HG02623 (cell line): ENCODE measurements around the gene LCN6.

Experiments
- ATAC-seq: cut with Tn5 transposase; IDR thresholded peaks from one replicate; pipeline ENCODE4 v1.9.1; 2021; ENCODE audit warnings: moderate library complexity; ENCODE audit not compliant: unreplicated experiment

LCN6 gene

DNA sequence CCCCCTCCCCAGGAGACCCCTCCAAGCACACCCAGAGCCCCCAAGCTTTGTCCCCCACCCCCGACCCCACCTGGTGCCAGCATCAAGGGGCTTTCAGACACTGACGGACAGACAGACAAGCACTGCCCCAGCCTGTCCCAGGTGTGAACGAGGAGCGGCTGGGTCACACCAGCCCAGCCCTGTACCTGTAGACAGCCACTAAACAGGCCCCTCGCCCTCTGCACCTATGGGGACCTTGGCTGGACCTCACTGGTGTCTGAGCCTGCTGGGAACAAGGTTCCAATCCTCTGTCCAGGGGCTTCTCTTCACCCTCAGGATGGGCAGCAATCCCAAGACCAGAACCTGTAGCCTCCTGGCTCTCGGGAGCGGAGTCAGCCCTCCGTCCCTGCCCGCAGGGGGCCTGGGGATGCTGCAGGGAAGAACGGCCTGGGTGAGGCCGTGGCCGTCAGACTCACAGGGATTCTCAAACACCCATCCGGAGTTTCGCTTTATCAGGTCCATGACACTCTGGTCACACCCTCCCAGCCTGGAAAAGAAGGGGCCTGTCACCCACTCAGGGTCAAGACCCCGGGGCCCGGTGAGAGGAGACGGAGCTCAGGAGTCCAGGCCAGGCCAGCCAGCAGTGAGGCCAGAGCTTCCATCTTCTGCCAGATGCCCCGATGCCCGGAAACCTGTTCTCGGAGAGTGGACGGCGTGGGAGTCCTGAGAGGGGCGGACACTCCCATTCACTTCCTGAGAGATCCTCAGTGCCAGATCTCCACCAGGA, 2.8 kb downstream of the LCN6 start:
- no peak for ATAC-seq

DNA sequence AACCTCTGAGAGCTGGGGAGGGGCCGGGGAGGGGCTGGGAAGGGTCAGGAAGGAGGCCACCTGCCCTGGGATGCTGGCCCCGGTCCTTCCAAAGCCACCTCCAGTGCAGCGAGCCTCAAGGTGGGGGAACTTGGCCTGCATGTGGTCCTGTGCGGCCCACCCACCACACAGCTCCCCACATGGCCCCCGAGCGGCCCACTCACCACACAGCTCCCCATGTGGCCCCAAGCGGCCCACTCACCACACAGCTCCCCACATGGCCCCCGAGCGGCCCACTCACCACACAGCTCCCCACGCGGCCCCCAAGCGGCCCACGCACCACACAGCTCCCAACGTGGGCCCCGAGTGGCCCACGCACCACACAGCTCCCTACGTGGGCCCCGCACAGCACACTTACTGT, 3.6 kb downstream of the LCN6 start:
- no peak for ATAC-seq

DNA sequence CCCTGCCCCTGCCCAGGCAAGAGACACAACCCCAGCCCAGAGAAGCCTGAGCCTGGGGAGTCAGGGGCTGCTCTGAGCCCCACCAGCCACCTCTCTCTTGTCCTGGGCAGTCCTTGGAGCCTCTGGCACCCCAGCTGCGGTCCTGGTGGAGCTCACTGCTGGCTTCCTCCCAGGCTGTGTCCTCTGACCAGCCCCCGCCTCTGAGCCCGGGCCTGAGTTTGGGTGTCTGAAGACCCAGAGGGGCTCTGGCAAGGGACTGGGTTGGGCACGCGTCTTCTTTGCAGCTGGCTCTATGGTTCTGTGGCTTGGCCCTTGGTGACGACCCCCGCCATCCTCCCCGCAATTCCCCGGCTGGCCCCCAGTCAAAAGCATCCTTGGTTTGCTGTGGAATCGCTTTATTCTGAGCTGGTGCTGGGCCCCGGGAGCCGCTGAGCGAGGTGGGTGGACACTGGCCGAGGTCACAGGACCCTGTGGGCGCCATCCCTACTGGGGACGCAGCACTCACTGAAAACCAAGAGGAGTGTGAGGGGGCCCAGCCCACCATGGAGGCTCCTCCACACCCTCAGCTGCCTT, 4.6 kb downstream of the LCN6 start:
- ATAC-seq = no peak

DNA sequence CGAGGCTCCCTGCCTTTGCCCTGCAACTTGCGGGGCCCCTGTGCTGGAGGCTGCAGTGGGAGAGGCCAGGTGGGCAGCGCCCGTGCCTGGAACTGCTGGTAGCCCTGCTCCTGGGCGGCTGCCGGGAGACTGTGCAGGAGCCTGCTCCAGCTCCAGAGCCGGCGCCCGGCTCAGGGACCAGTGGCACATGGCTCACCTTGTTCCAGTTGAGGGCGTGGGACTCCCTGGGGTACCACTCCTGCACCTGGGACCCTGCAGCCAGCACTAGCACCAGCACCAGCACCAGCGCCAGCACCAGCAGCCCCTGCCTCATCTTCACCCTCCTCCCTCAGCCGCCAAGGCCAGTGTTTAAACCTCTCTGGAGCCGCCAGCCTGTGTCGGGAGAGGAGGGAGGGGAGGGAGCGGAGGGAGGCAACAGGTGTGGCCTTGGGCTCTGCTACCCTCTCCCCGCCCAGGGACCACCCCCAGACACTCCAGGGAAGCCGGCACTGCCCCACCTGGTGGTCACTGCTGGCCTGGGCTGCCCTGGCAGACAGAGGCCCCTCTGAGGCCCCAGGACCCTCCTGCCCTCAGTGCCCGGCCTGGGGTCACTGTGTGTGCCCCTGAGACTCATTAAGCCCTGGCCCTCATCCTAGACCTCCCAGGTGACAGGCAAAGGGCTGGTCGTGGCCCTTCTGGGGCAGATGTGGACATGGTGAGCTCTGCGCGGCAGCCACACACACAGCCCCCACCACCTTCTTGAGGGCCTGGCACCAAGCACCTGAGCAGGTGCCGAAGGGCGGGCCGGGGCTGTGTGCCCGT, 5.5 kb downstream of the LCN6 start, which contains the start of gene LCN10:
Gene LCN10, minus strand, starts transcription at position 350 of the 801 bp plus-strand sequence. Its CDS starts 37 bp downstream, at position 313.
- no peak for ATAC-seq

DNA sequence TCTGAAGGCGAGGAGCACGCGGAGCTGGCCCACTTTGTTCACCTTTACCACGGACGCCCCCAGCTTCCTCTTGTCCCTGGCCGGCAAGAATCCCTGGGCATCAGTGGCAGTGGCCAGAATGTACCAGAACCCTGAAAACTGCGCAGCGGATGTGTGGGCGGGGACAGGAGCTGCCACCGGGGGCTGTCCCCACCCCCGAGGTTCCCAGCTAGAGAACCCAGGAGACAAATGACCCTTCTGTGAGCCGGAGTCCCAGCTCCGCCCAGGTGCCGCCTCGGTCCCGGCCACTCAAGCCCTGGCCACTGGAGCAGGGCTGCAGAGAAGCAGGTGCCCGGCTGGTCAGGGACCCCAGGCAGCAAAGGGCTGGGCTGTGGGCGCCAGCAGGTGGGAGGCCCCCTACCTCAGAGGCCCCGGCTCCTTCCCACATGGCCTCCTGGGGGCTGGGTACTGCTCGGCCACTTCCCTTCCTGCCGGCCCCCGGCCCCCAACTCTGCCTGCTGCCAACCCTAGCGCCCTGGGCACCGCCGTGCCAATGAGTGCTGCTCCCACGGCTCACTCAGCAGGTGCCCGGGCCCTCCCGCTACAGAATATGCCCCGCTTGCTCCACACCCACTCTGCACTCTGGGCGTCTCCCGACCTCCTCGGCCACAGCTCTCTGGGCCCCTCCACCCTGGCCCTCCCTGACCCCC, 6.3 kb downstream of the LCN6 start:
- no peak for ATAC-seq

DNA sequence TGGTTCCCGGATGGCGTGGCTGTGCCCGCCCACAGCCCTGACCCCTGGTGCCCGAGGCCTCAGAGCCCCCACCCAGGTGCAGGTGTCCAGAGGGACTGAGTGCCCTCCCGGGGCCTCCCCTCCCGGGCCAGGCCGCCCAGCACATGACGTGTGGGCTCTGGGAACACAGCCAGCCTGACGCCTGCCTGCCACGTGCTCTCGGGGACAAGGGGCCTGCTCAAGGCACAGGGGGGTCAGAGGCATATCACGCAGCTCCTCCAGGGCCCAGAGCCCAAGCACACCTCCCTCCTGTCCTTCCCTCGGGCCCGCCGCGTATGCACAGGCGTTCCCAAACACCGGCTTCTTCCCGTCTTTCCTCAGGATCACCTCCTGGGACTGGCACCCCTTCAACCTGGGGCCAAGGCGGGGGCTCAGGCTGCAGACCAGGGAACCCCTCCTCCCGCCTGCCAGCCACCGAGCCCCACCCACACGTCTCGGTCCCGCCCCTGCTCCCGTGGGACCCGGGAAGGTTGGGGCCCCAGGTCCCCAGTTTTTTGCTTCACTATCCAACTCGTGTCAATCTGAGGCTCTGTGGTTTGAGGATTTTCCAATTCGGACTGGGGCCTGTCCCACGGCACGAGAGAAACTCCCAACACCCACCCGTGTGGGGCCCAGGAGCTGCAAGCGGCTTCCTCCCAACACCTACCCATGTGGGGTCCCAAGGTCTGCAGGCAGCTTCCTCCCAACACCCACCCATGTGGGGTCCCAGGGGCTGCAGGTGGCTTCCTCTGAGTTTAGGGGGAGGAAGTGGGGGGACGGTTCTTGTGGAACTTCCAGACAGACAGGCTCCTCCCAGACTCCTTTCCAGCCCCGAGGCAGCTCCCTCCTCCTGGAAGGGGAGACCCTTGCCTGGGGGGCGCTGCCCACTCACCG, 7.1 kb downstream of the LCN6 start:
- ATAC-seq = no peak

DNA sequence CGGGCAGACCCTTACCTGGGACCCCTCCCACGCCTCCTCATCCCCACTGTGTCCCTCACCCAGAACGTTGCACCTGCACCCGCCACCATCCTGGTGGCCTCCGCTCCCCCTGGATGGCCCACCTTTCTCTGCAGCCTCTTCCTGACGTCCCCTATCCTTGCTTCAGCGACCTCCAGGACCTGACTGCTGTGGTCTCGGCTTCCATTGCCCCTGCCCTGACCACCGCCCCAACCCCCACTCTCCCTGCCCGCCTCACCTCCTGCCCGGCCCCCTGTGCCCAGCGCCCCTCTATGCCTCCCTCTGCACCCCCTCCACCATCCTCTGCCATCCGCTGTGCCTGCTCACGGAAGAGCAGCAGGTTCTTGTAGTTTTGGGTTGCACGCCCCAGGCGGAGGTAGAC, 7.8 kb downstream of the LCN6 start:
- no peak for ATAC-seq

DNA sequence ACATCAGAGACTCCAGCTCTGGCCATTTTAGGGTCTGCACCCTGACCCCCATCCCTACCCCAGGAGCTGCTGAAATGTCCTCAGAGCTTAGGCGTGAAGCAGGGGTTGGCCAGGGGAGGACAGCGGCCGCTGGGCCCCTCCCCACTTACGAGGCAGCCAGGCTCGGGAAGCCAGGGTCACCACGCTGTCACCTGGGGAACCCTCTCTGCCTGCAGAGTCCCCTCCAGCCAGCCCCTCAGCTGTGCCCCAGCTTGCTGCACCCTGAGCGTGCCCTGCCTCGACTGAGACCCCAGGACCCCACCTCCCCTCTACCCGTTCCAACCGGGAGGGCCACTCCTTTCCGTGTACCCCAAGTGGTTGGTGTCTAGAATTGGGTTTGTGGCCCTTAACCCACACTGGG, 8.3 kb downstream of the LCN6 start:
- no peak for ATAC-seq

DNA sequence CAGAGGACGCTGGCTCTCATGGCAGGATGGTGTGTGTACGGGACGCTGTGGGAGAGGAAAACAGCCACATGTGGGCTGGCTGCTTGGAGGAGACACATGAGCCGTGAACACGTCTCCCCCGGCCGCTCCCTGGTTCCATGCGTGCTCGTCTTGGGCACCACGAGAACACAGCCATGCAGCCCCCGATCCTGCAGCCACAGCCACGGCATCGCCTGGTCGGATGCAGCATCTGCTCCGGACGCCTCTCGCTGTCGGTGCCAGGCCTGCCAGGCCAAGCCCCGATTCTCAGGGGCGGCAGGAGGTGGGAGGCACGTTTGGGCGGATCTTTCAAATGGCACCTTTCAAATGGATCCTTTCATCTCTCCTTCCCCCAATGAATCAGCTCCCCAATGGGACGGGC, 8.8 kb downstream of the LCN6 start:
- no peak for ATAC-seq

DNA sequence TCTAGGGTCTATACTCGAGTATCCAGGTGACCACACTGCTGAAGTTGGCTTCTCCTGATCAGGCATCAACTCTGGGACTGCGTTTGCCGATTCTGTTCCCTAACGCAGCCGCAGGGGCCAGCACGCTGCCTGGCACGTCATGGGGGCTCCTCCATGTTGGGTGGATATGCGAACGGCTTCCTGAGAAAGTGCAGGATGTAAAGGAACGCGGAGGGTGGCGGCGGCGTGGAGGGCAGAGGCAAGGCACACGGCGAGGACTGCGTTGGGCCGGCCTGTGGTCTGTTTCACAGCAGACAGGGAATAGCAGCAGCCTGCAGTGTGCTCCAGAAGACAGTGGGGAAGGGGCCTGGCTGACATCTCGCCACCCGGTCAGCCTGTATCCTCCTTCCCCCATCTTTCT, 9.4 kb downstream of the LCN6 start:
- ATAC-seq = no peak

DNA sequence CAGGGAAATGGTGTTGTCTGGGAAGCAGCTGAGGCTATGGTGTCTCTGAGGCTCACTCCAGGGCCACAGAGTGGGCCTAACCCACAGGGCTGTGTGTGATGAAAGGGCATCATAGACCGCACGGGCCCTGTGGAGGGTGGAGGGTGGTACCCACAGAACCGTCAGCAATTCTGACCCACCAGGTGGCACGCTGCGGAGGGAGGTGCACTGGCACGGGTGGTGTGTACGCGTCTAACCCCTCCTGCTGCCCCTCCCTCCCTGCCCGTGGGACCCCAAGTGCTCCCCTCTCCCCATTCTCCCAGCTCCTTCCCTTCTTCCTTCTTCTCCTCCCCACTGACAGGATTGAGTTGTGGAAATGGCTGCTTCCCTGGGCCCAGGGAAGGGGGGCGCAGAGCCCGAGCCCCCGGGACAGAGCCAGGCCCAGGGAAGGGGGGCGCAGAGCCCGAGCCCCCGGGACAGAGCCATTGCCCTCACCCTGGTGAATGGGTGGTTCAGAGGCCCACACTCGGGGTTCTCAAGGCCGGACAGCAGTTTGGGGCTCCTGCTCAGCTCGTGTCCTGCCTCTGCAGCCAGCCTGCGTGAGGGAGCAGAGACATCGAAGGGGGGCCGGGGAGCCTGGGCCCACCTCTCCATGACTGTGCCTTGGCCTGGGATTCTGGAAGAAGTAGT, 12.4 kb downstream of the LCN6 start:
- ATAC-seq = no peak

DNA sequence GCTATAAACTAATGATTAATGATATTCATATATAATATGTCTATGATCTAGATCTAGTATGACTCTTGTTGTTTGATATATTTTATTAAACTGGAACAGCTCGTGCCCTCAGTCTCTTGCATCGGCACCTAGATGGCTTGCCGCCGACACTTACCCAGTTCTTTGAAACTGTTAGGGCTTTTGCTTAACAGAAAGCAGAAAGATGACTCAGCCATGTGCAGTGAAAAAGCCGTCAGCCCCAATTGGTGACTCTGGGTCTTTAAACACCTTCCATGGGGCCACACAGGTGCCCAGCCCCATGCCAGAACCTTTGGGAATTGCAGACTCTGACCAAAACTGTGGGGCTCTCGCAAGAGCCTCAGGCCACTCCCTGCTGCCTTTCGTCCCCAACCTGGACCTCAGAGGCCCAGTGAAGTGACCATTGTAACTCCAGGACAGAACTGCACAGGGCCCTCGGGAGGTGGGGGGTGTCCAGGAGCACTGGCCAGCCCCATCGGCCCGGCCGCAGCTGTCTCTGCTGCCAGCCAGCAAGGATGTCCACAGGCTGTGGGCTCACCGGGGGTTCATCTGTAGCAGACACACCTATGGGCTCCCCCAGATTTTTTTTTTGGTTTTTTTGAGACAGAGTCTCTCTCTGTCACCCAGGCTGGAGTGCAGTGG, 13.4 kb downstream of the LCN6 start:
- no peak for ATAC-seq

DNA sequence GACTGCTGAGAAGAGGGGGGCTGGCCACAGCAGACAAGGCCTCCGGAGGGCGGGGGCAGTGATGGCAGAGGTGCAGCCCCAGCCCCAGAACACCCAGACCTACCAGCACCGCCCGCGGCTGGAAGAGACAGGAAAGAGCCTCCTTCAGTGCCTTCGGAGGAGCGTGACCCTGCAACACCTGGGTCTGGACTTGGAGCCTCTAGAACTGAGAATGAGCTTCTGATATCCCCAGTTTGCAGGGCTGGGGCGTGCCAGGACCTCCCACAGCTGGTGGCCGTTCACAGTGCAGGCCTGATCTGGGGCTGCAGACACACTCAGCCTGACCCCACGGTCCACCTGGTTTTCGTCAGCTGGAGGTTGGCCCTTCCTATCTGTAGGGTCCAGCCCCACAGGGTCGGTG, 14.7 kb downstream of the LCN6 start:
- no peak for ATAC-seq

DNA sequence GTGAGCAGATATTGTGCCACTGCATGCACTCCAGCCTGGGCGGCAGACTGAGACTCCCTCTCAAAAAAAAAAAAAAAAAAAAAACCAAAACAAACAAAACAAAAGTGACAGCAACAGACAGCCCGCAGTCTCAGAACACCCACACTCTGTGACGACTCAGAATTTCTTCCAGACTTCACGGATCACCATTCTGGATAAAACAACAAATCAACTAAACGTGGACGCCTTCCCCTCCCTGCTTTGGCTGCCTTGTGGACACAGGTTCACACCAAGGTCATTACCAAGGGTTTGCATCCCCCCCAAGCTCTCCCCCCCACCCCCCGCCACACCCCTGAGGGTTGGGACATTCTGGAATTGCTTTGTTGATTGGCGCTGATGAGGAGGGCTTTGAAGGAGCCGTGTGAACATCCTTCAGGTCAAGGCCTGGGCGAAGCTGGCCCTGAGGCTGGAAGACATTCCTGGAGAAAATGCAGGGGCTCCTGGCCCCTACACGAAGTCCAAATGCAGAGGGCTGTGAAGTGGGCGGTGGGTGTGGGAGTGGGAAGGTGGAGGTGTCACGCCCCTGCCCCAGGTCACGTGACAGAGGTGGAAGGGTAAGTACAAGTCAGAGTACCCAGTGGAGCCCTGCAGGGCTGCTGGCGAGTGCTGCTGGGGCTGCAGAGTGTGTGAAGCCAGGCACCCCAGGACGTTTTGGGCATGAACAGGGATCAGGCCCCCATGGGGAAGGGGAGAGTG, 15.7 kb downstream of the LCN6 start:
- ATAC-seq = no peak

DNA sequence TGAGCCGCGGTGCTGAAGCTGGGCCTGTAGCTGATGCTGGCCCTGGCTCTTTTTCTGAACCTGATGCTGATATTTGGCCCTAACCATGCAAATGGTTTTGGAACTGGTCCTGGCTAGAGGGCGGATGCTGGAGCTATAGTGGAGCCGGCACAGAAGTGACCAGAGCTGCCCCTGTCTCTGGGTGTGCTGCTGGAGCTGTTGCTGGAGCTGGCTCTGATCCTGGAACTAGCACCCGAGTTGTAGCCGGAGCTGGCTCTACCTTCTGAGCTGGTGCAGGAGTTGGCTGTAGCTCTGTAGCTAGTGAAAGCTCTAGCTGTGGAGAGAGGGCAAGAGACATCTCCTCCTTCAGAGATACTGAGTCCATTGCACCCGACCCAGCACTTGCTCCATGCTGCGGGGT, 18.4 kb downstream of the LCN6 start:
- no peak for ATAC-seq

DNA sequence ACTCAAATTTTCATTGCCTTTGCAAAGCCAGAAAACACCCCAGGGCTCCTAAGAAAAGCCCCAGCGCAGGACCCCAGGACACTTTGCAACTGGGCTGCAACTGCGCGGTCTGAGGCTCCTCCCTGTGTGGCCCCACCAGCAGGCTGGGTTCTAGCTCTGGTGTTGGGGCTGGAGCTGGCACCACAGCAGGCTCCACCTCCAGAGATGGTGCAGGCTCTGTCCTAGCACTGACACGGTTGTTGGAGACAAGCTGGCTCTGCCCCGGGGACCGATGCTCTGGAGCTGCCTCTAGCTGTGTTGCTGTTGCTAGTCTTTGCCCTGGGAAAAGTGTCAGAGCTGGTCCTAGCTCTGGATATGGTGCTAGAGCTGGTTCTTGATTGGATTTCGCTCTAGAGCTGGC, 19.2 kb downstream of the LCN6 start:
- no peak for ATAC-seq

DNA sequence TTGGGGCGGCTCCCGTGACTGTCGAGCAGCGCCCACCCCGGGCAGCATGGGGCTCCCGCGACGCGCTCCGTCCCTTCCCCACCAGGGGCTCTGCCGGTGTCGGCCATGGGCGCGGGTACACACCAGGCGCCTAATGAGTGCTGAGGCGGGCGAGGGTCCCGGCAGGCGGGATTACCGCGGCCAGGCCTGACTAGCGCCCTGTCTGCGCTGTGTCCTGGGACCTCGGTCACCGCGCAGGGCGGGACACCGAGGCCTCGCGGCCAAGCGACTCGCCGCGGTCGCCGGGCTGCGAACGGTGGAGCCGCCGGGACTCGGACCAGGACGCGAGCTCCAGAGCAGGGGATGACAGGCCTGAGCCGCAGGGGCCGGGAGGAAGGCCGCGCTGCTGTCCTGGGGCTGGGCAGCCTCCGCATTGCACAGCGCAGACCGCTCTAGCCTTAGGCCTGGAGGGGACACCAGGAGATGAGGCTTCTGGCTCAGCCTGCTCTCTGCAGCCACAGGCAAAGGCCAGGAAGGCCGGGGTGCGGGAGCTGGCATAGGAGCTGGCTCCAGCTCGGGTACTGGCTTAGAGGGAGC, 19.7 kb downstream of the LCN6 start:
- ATAC-seq = peak; percentile 6

DNA sequence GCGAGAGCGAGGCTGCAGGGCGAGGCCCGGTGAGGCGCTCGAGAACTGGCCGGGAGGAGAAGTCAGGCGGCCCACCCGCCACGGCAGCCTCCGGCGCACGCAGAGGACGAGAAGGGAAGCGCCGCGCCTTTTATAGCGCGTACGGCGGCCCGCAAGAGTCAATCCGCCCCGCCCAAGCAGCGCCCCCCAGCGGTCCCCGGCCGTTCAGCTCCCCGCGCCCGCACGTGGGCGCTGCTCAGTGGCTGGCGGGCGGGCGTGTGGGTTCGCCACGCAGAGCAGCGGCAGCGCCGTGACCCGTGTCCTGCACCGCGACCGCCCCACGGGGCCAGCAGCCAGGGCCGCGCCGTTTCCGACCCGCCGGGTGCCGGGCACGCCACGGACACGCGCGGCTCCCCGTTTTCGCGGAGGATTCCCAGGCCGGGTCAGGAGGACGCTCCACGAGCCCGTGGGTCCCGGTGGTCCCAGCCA, 20.2 kb downstream of the LCN6 start:
- peak; percentile 56 for ATAC-seq
